ENCODE results near the gene FBXL4. TPM values are rescaled to one million over a fixed set of nuclear protein-coding genes. Genes with fewer than 3 reads are reported as not detected.

Gene FBXL4
- total and polyA plus RNA-seq, 3 donors from 2014 or later, result 7.9 to 17.8 (median 14.0) TPM

DNA sequence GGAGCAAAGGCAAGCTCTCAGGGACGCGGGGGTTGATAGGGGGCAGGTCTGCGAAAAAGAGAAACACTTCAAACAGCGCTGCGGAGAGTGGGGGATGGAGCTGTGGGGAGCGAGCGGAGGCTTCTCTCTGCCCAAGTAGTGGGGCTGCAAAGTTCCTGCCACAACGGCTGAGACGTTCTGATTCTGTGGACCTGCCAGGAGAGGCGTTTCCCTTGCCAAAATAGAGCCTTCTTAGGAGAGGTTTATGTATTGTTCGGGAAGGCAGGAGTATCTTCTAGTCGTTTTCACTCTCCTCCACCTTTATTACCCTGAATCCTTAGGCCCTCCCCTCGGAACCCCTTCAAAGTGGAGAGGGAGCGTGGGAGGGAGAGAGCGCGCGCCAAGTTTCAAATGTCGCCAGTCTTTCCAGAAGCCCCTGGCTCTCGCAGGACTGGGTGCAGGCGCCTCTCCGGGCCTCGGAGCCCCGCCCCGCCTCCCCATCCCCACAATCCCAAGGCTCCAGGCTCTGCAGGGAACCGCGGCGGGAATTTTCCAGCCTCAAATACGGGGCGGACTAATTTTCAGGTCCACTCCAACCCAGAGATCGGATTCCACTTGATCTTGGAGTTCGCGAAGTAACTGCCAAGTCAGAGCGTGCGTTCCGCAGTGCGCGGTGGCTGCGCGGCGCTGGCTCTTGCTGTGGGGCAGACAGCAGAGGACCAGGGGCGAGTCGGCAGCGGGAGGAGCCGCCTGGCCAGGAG, 123.4 kb downstream of the FBXL4 start:
- Histone ChIP-seq H3K4me1 (peaks cover 8% of the 10 kb centered on the region), H3K27me3 (no peaks in the 10 kb centered on the region), H3K27ac (no peak overlapping the region), H3K4me3 (peak overlapping the region in 1 of 2 donors; percentile 32), H3K9me3 (no peaks in the 10 kb centered on the region), H3K36me3 (ENCODE audit: low read depth, missing control alignments) (no peaks in the 10 kb centered on the region)
- WGBS, 2 donors, result 0 to 2% methylated on average over 26 to 36 of the region's 44 CpGs
- intact Hi-C loops (cut with DNase I; ENCODE audit: low total_unique reads), result no loop called here
- DNase-seq, result no peak
- no peak for TF ChIP-seq POLR2A (IDR thresholded peaks at IDR 0.05)

DNA sequence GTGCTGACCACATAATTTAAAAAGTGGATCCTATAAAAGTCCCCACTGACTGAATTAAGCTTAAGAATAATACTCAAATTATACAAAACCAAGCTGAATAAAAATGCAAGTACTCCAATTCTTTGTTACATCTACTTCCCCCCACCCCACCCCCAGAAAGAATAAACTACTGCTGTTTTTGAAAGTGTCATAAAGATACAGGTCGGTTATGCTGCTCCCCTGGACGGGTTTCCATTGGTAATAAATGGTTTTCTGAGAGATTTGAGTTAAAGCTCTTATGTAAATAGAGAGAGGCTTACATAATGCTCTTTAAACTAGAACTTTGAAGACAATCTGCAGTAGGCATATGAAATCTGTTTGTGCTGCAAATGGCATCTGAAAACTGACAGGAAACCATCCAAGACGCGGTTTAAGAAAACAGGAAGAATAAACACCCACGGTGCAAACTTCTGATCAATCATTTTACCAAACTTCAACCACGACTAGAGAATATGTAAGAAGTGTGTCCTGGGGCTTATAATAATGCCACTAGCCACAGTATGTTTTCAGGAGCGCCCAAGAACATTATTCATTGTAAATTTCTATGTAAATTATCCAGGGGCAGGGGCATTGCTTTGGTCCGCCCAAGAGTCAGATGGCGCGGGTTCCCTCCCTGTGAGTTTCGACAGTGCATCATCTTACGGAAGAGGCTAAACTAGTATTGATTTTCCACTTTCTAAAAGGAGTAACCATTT, 124.2 kb downstream of the FBXL4 start:
- H3K4me3 ChIP-seq, result peak overlapping the region in 1 of 2 donors; percentile 32
- no peak for TF ChIP-seq POLR2A (IDR thresholded peaks at IDR 0.05)
- TF ChIP-seq, protein P1, sequence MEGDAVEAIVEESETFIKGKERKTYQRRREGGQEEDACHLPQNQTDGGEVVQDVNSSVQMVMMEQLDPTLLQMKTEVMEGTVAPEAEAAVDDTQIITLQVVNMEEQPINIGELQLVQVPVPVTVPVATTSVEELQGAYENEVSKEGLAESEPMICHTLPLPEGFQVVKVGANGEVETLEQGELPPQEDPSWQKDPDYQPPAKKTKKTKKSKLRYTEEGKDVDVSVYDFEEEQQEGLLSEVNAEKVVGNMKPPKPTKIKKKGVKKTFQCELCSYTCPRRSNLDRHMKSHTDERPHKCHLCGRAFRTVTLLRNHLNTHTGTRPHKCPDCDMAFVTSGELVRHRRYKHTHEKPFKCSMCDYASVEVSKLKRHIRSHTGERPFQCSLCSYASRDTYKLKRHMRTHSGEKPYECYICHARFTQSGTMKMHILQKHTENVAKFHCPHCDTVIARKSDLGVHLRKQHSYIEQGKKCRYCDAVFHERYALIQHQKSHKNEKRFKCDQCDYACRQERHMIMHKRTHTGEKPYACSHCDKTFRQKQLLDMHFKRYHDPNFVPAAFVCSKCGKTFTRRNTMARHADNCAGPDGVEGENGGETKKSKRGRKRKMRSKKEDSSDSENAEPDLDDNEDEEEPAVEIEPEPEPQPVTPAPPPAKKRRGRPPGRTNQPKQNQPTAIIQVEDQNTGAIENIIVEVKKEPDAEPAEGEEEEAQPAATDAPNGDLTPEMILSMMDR (IDR thresholded peaks at IDR 0.05), result no peak

DNA sequence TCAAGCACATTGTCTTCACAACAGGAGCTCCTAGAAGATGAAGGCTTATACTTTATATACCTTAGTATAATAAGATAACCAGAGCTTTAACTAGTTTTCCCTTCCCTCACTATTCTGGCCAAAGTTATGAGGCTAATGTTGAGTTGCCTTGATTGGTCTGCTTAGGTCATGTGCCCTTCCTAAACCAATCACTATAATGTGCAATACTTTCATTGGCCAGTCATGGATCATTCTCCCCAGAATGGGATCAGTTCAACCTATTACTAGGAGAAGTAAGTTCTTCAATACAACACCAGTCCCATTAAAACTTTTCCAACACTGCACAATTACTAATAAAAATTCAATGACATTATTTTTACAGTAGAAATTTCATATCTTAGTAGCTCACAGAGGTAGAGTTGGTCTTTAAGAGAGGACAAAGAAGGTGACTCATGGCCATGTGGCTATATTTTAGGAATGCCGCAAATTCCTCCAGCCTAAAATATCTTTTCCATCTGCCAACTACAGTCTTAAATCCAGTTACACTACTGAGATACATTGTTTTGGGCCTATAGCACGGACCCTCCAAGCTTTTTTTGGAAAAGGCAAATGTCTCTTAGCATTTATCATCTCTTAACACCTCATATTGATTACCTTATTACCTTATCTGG, 125.9 kb downstream of the FBXL4 start:
- Histone ChIP-seq H3K9me3 (no peaks in the 10 kb centered on the region), H3K36me3 (ENCODE audit: low read depth, missing control alignments) (no peaks in the 10 kb centered on the region), H3K4me1 (peaks cover 8% of the 10 kb centered on the region), H3K27ac (no peak overlapping the region), H3K27me3 (no peaks in the 10 kb centered on the region), H3K4me3 (no peak overlapping the region)
- 86 to 87% methylated on average over 2 of the region's 2 CpGs for WGBS, 2 donors
- no peak for TF ChIP-seq POLR2A (IDR thresholded peaks at IDR 0.05)
- TF ChIP-seq, protein P1 (IDR thresholded peaks at IDR 0.05), result no peak
- DNase-seq, result no peak
- intact Hi-C loops (cut with DNase I; ENCODE audit: low total_unique reads), result no loop called here

More for the DNA sequence above, 124.2 kb downstream of the FBXL4 start:
- WGBS, 2 donors, result 13 to 16% methylated on average over 12 of the region's 12 CpGs
- no peak overlapping the region for H3K27ac ChIP-seq
- peaks cover 8% of the 10 kb centered on the region for H3K4me1 ChIP-seq
- intact Hi-C loops (cut with DNase I; ENCODE audit: low total_unique reads), result no loop called here
- DNase-seq, result no peak
- H3K27me3 ChIP-seq, result no peaks in the 10 kb centered on the region
- H3K9me3 ChIP-seq, result no peaks in the 10 kb centered on the region
- no peaks in the 10 kb centered on the region for H3K36me3 ChIP-seq (ENCODE audit: low read depth, missing control alignments)

Other genes with a start within 250 kb of the FBXL4 start
- gene POU3F2, start 113.4 kb downstream of the FBXL4 start, total RNA-seq, result under 1 TPM; 0.31 TPM
- 0.32 TPM for gene POU3F2, start 113.4 kb downstream of the FBXL4 start, polyA plus RNA-seq (ENCODE audit: insufficient read depth, low read depth, low replicate concordance)

Data from testis (tissue), 3 donors.